H1 (cell line): Measurements from ENCODE around the gene ZAR1L. TPM values are rescaled to one million over a fixed set of nuclear protein-coding genes. Genes with fewer than 3 reads are reported as not detected.

Source experiments
- CTCF ChIP-seq, 3 experiments: IDR thresholded peaks; 1 replicate in 2 of 3; 2 replicates in 1 of 3; pipeline versions ENCODE4 v1.5.1 to v1.6.1; 2011; ENCODE audit warnings: low read length in 3 of 3, mild to moderate bottlenecking in 3 of 3, inconsistent platforms in 2 of 3, low read depth in 1 of 3, moderate library complexity in 1 of 3; ENCODE audit not compliant: insufficient read depth in 1 of 3; ENCODE audit errors: control extremely low read depth in 1 of 3
- polyA plus RNA-seq, 7 experiments: library from polyadenylated mRNA; depleted of rRNA in 3 of 7; stranded (reverse) in 5 of 7; unstranded in 2 of 7; fragments of >200 nt in 5 of 7; fragments of 200-250 nt in 2 of 7; gene quantifications; 1 replicate in 5 of 7; 2 replicates in 1 of 7; 4 replicates in 1 of 7; pipeline versions ENCODE4 v1.2.1 to v1.2.3, GENCODE V29; 2011 to 2013; ENCODE audit warnings: missing spikeins in 2 of 7, mixed read lengths in 2 of 7
- total RNA-seq: library from RNA; stranded (reverse); fragmentation: NEBNext Ultra II Directional; extraction: Animal tissue kit (Norgen Biotek cat#: 25700); gene quantifications from 2 replicates; pipeline ENCODE4 v1.2.1, GENCODE V29; 2021

Gene ZAR1L
- total and polyA plus RNA-seq, 2 of the 8 experiments (the other 6 are each of a cell fraction or from before 2014, with no cell fraction given) = 0.19 to 0.30 TPM

- no peak for TF ChIP-seq CTCF (IDR thresholded peaks at IDR 0.05; ENCODE audit: control extremely low read depth in 1 of 3, insufficient read depth in 1 of 3, low read depth in 1 of 3, low read length in 3 of 3)
- TF ChIP-seq, all 59 proteins: peak for 0
Measured at GRCh38 chr13:32253911-32254399, 61.2 kb downstream of the ZAR1L start (continued).

Other genes starting within 250 kb of the ZAR1L start
- gene BRCA2, start 145 bp upstream of the ZAR1L start, total RNA-seq = 22.2 and 24.9 TPM in 2 replicates
- gene BRCA2, start 145 bp upstream of the ZAR1L start, polyA plus RNA-seq (2011; rRNA removed) = 2.1 and 4.2 TPM in 2 replicates
- gene N4BP2L1, start 112.8 kb upstream of the ZAR1L start, total RNA-seq = 3.1 and 3.7 TPM in 2 replicates
- gene N4BP2L1, start 112.8 kb upstream of the ZAR1L start, polyA plus RNA-seq (2011; rRNA removed) = 1.3 and 1.9 TPM in 2 replicates
- gene N4BP2L2, start 223.4 kb upstream of the ZAR1L start, total RNA-seq = 64.0 and 67.6 TPM in 2 replicates
- 9.3 and 14.6 TPM in 2 replicates for gene N4BP2L2, start 223.4 kb upstream of the ZAR1L start, polyA plus RNA-seq (2011; rRNA removed)